ENCODE results near the gene KIR3DL3.
A peak's percentile ranks its signal among the peaks of the same experiment; 100 is the strongest.
"Not testable (repeated sequence)": the region's sequence is repeated elsewhere in the genome, so short reads cannot be mapped to it uniquely, and the experiment has no call there.

The KIR3DL3 gene

DNA sequence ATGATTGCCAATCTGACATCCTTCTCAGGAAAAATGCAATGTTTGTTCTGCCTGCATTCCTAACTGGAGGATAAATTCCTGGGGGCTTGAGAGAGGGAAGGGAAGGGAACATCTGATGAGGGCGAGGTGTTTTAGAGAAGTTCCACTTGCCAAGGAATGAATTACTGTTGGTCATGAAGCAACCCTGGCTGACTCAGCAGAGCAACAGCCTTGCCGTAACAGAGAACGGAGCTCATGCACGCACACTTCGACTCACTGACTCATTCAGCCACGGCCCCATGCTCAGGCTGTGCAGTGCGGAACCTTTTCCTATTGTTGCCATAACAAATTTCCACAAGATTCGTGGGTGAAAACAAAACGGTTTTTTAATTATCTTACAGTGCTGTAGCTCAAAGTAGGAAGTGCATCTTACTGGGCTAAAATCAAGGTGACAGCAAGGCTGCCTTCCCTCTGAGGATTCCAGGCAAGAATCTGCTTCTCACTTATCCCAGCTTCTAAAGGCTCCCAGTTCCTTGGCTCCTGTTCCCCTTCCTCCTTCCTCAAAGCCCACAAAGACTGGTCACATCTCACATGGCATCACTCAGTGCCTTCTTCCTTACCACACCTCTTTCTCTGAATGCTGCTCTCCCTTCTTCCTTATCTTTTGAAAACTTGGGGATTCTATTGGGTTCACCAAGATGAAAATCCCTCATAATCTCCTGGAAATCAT is 23.5 kb downstream of the KIR3DL3 start:
- not testable (repeated sequence) for H3K27ac ChIP-seq (ENCODE audit: low read depth, low read length); H3K79me2 ChIP-seq (ENCODE audit: control insufficient read depth, insufficient read depth, low read length, poor library complexity); H2BK120ac ChIP-seq (ENCODE audit: insufficient read depth, low read length, poor library complexity); H3K9me3 ChIP-seq (ENCODE audit: insufficient read depth, low read depth, low read length); H2BK5ac ChIP-seq (ENCODE audit: low read depth, low read length, poor library complexity); H3K18ac ChIP-seq (ENCODE audit: low read length); H3K36me3 ChIP-seq (ENCODE audit: control insufficient read depth in 1 of 2, insufficient read depth in 2 of 2, low read length in 2 of 2); H3K79me1 ChIP-seq (ENCODE audit: low read length); H3K4ac ChIP-seq (ENCODE audit: low read depth, low read length); H3K9ac ChIP-seq (ENCODE audit: low read length); H4K91ac ChIP-seq (ENCODE audit: low read depth, low read length); H3K27me3 ChIP-seq (ENCODE audit: insufficient read depth, low read length); H3K23ac ChIP-seq (ENCODE audit: low read length); H3K4me1 ChIP-seq (ENCODE audit: control insufficient read depth in 1 of 2, insufficient read depth in 2 of 2, low read length in 2 of 2); H3K4me3 ChIP-seq (ENCODE audit: low read depth, low read length); H2AFZ ChIP-seq (ENCODE audit: insufficient read depth, low read length, poor library complexity); H2BK12ac ChIP-seq (ENCODE audit: low read length); H4K12ac ChIP-seq (ENCODE audit: low read depth, low read length); H3K14ac ChIP-seq (ENCODE audit: low read length); H3K4me2 ChIP-seq (ENCODE audit: low read length); H2AK5ac ChIP-seq (ENCODE audit: low read length); H4K8ac ChIP-seq (ENCODE audit: low read depth, low read length)
- WGBS (ENCODE audit: extremely low coverage, insufficient coverage, insufficient read length), result no CpG with 5 or more reads among the region's 9 CpGs
- peak; percentile 6 to 21 for DNase-seq

DNA sequence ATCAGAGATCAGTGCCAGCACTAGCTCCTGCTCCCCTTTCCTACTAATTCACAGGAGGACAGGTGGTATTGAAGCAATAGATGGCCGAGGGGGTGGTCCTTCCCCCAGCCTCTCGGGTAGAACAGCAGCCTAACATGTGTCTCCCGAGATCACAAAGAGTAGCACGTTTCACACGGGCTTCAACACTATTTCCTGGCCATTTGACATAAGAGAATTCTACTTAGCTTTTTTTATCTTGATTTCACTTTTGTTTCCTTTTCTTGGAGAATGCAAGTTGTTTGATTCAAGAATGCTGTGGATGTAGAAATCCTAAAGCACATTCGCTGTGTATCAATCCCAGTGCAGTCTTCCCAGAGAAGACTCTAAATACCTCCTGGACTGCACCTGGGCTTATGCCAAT is 26.0 kb downstream of the KIR3DL3 start:
- not testable (repeated sequence) for H2AFZ ChIP-seq (ENCODE audit: insufficient read depth, low read length, poor library complexity); H3K4me1 ChIP-seq (ENCODE audit: control insufficient read depth in 1 of 2, insufficient read depth in 2 of 2, low read length in 2 of 2); H3K79me1 ChIP-seq (ENCODE audit: low read length); H4K8ac ChIP-seq (ENCODE audit: low read depth, low read length); DNase-seq; H3K4me3 ChIP-seq (ENCODE audit: low read depth, low read length); H3K9ac ChIP-seq (ENCODE audit: low read length); H3K27ac ChIP-seq (ENCODE audit: low read depth, low read length); H3K27me3 ChIP-seq (ENCODE audit: insufficient read depth, low read length); H4K91ac ChIP-seq (ENCODE audit: low read depth, low read length); H3K23ac ChIP-seq (ENCODE audit: low read length); H3K79me2 ChIP-seq (ENCODE audit: control insufficient read depth, insufficient read depth, low read length, poor library complexity); H3K36me3 ChIP-seq (ENCODE audit: control insufficient read depth in 1 of 2, insufficient read depth in 2 of 2, low read length in 2 of 2); H4K12ac ChIP-seq (ENCODE audit: low read depth, low read length); H3K4ac ChIP-seq (ENCODE audit: low read depth, low read length); H2BK12ac ChIP-seq (ENCODE audit: low read length); H3K18ac ChIP-seq (ENCODE audit: low read length); H2BK120ac ChIP-seq (ENCODE audit: insufficient read depth, low read length, poor library complexity); H3K14ac ChIP-seq (ENCODE audit: low read length); H3K4me2 ChIP-seq (ENCODE audit: low read length); H2BK5ac ChIP-seq (ENCODE audit: low read depth, low read length, poor library complexity); H2AK5ac ChIP-seq (ENCODE audit: low read length)
- H3K9me3 ChIP-seq (ENCODE audit: insufficient read depth, low read depth, low read length), result peaks cover 12% of the 10 kb centered on the region
- no CpG with 5 or more reads among the region's 6 CpGs for WGBS (ENCODE audit: extremely low coverage, insufficient coverage, insufficient read length)

DNA sequence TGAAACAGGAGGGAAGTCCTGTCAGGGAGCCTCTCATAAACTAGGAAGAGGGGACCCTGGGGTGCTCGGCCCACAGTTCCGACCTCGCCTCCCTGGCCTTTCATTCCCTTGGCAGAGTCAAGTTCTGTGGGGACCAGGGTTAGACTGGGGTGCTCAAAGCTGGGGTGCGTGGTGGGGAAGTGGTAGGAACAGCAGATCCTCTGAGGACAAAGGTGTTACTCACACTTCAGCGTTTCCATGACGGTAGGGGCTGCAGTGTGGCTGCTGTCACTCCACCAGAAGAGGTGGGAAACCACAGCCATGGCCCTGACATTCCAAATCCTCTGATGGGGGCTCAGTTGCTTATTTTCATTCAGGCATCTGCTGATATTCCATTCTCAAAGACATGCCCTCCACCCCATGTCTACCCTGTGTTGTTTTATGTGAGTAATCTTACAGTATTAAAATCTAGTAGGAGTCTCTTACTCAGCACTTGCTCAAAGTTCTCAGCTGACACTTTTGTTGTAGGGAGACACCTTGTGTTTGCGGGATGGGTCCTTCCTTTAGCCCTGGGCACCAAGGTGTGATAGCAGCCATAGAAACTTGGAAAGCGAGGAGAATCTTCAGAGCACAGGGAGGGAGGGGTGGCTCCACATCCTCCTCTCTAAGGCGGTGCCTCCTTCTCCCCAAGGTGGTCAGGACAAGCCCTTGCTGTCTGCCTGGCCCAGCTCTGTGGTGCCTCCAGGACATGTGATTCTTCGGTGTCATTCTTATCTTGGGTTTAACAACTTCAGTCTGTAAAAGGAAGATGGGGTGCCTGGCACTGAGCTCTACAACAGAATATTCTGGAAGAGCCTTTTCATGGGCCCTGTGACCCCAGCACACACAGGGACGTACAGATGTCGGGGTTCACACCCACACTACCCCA is 32.2 kb downstream of the KIR3DL3 start:
- no CpG with 5 or more reads among the region's 12 CpGs for WGBS (ENCODE audit: extremely low coverage, insufficient coverage, insufficient read length)

DNA sequence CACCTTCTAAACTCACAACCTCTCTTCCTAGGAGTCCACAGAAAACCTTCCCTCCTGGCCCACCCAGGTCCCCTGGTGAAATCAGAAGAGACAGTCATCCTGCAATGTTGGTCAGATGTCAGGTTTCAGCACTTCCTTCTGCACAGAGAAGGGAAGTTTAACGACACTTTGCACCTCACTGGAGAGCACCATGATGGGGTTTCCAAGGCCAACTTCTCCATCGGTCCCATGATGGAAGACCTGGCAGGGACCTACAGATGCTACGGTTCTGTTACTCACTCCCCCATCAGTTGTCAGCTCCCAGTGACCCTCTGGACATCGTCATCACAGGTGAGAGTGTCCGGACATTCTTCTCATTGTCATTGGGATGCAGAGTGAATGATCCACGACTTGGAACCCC is 34.3 kb downstream of the KIR3DL3 start:
- H3K9me3 ChIP-seq (ENCODE audit: insufficient read depth, low read depth, low read length), result peaks cover 28% of the 10 kb centered on the region
- not testable (repeated sequence) for H3K14ac ChIP-seq (ENCODE audit: low read length); H3K27me3 ChIP-seq (ENCODE audit: insufficient read depth, low read length); H3K4ac ChIP-seq (ENCODE audit: low read depth, low read length); H4K12ac ChIP-seq (ENCODE audit: low read depth, low read length); H3K18ac ChIP-seq (ENCODE audit: low read length); H2BK120ac ChIP-seq (ENCODE audit: insufficient read depth, low read length, poor library complexity); H2AFZ ChIP-seq (ENCODE audit: insufficient read depth, low read length, poor library complexity); H2BK5ac ChIP-seq (ENCODE audit: low read depth, low read length, poor library complexity); H3K4me1 ChIP-seq (ENCODE audit: control insufficient read depth in 1 of 2, insufficient read depth in 2 of 2, low read length in 2 of 2); H4K91ac ChIP-seq (ENCODE audit: low read depth, low read length); H3K79me1 ChIP-seq (ENCODE audit: low read length); H3K79me2 ChIP-seq (ENCODE audit: control insufficient read depth, insufficient read depth, low read length, poor library complexity); DNase-seq; H2BK12ac ChIP-seq (ENCODE audit: low read length); H3K4me3 ChIP-seq (ENCODE audit: low read depth, low read length); H2AK5ac ChIP-seq (ENCODE audit: low read length); H3K36me3 ChIP-seq (ENCODE audit: control insufficient read depth in 1 of 2, insufficient read depth in 2 of 2, low read length in 2 of 2); H3K23ac ChIP-seq (ENCODE audit: low read length); H3K4me2 ChIP-seq (ENCODE audit: low read length); H3K27ac ChIP-seq (ENCODE audit: low read depth, low read length); H4K8ac ChIP-seq (ENCODE audit: low read depth, low read length); H3K9ac ChIP-seq (ENCODE audit: low read length)
- no CpG with 5 or more reads among the region's 6 CpGs for WGBS (ENCODE audit: extremely low coverage, insufficient coverage, insufficient read length)

More for the DNA sequence above, 32.2 kb downstream of the KIR3DL3 start:
- H2BK120ac ChIP-seq (ENCODE audit: insufficient read depth, low read length, poor library complexity); H3K18ac ChIP-seq (ENCODE audit: low read length); H3K79me1 ChIP-seq (ENCODE audit: low read length); DNase-seq; H4K8ac ChIP-seq (ENCODE audit: low read depth, low read length); H3K9ac ChIP-seq (ENCODE audit: low read length); H3K23ac ChIP-seq (ENCODE audit: low read length); H3K4me1 ChIP-seq (ENCODE audit: control insufficient read depth in 1 of 2, insufficient read depth in 2 of 2, low read length in 2 of 2); H3K4me2 ChIP-seq (ENCODE audit: low read length); H3K27me3 ChIP-seq (ENCODE audit: insufficient read depth, low read length); H2BK12ac ChIP-seq (ENCODE audit: low read length); H2AFZ ChIP-seq (ENCODE audit: insufficient read depth, low read length, poor library complexity); H3K36me3 ChIP-seq (ENCODE audit: control insufficient read depth in 1 of 2, insufficient read depth in 2 of 2, low read length in 2 of 2); H2BK5ac ChIP-seq (ENCODE audit: low read depth, low read length, poor library complexity); H2AK5ac ChIP-seq (ENCODE audit: low read length); H3K79me2 ChIP-seq (ENCODE audit: control insufficient read depth, insufficient read depth, low read length, poor library complexity); H4K12ac ChIP-seq (ENCODE audit: low read depth, low read length); H3K4ac ChIP-seq (ENCODE audit: low read depth, low read length); H3K14ac ChIP-seq (ENCODE audit: low read length); H3K4me3 ChIP-seq (ENCODE audit: low read depth, low read length); H3K27ac ChIP-seq (ENCODE audit: low read depth, low read length); H4K91ac ChIP-seq (ENCODE audit: low read depth, low read length): not testable (repeated sequence)
- H3K9me3 ChIP-seq (ENCODE audit: insufficient read depth, low read depth, low read length), result peaks cover 30% of the 10 kb centered on the region
